GM19023 (cell line): ENCODE data around the gene SYNGR3.

Source experiments
- ATAC-seq: cut with Tn5 transposase; IDR thresholded peaks from one replicate; pipeline ENCODE4 v1.9.1; 2021; ENCODE audit warnings: mild to moderate bottlenecking, moderate library complexity; ENCODE audit not compliant: unreplicated experiment

SYNGR3 gene

DNA sequence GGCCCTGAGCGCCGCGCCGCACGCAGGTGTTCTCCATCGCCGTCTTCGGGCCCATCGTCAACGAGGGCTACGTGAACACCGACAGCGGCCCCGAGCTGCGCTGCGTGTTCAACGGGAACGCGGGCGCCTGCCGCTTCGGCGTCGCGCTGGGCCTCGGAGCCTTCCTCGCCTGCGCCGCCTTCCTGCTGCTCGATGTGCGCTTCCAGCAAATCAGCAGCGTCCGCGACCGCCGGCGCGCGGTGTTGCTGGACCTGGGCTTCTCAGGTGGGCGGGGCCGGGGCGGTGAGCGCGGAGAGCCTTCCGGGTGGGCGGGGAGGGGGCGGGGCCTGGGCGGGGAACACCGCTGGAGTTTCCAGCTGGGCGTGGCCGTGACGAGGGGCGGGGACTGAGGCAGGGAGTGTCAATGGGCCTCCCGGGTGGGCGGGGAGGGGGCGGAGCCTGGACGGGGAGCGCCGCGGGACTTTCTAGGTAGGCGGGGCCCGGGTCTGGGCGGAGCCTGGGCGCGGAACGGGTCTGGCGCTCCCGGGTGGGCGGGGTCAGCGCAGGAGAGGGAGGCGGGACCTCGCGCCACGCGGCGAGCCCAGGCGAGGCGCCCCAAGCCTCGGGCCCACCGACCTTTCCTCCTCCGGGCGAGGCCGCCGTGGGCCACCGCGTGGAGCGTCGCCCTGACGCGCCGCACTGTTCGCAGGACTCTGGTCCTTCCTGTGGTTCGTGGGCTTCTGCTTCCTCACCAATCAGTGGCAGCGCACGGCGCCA is 2.4 kb downstream of the SYNGR3 start:
- peak; percentile 51 for ATAC-seq

DNA sequence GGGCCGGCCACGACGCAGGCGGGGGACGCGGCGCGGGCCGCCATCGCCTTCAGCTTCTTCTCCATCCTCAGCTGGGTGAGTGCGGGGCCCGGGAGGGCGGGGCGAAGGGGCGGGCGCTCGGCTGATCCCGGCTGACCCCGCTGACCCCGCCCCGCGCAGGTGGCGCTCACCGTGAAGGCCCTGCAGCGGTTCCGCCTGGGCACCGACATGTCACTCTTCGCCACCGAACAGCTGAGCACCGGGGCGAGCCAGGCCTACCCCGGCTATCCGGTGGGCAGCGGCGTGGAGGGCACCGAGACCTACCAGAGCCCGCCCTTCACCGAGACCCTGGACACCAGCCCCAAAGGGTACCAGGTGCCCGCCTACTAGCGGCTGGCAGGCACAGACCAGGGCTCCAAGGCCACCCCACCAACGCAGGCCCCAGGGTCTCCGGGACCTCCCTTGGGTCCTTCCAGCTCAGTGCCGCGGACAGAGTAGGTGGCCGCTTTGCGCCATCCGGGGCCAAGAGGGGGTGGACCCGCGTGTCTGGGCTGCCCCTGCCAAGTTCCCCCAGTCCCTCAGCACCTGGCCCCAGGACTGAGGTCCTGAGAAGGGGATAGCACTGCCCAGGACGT is 3.0 kb downstream of the SYNGR3 start:
- ATAC-seq = no peak

DNA sequence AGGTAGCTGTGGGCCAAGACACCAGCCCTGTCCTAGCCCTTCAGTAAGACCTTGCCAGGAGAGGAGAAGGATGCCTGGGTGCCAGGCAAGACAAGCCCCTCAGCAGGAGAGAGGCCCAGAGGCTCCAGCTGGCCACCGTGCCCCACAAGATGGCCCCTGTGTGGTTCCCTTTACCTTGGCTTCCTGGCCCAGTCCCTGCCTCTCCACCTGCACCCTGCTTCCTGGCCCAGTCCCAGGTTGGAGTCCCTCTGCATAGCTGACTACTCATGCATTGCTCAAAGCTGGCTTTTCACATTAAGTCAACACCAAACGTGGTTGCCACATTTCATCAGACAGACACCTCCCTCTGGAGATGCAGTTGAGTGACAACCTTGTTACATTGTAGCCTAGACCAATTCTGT is 4.0 kb downstream of the SYNGR3 start:
- no peak for ATAC-seq

DNA sequence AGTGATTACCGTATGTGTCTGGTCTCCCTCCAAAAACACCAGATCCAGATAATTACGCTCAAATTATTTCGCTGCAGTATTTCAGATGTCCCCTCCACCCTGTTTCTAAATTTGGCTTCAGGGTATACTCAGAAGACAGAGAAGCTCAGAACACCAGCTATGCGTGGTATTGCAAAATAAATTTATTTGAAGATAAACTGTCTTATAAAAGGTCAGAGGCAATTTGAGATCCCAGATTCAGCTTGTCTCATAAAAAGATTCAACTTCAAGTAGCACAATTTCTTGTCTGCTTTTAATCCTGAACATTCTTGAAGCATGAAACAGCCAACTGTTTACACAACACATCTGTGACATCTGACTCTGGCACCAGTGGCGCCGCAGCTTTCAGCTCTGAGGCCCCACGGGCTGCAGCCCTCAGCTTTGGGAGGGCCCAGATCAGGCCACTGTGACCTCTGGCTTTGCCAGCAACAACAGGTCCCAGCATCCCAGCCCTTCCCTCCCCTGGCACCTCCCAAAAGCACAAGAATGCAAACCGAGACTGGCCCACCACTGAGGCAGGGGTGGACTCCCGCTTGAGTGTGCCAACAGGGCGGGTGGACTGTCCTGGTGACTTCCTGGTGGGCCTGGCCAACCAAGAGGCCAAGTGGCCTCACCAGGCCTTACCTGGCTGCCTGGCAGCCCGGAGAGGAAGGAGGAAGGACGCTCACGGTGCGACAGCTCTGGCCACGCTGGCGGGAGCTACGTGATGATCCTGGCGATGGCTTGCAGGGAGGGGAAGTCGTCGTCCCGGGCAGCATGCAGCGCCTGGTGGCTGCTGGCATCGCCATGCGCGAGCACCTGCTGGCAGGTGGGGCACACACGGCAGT is 8.0 kb downstream of the SYNGR3 start:
- no peak for ATAC-seq

DNA sequence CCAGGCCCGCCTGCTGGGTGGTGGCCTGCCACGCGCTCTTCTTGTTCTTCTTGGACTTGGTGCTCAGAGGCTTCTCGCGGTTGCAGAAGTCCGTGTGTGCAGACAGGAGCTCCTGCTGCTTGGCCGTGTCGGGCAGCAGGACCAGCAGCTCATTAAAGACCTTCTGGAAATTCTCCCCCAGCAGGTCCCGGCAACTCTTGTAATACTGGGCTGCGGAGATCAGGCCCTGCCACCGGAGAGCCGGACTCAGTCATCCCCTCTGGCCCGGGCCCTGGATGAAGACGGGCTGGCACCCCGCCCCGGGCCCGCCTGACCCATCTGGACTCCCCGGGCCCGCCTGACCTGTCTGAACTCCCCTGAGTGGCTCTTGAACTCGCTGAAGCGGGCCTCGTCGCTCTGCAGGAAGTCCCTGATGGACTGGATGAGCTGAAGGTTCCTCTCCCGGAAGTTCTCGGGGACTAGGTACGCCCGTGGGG is 8.6 kb downstream of the SYNGR3 start:
- ATAC-seq = no peak

DNA sequence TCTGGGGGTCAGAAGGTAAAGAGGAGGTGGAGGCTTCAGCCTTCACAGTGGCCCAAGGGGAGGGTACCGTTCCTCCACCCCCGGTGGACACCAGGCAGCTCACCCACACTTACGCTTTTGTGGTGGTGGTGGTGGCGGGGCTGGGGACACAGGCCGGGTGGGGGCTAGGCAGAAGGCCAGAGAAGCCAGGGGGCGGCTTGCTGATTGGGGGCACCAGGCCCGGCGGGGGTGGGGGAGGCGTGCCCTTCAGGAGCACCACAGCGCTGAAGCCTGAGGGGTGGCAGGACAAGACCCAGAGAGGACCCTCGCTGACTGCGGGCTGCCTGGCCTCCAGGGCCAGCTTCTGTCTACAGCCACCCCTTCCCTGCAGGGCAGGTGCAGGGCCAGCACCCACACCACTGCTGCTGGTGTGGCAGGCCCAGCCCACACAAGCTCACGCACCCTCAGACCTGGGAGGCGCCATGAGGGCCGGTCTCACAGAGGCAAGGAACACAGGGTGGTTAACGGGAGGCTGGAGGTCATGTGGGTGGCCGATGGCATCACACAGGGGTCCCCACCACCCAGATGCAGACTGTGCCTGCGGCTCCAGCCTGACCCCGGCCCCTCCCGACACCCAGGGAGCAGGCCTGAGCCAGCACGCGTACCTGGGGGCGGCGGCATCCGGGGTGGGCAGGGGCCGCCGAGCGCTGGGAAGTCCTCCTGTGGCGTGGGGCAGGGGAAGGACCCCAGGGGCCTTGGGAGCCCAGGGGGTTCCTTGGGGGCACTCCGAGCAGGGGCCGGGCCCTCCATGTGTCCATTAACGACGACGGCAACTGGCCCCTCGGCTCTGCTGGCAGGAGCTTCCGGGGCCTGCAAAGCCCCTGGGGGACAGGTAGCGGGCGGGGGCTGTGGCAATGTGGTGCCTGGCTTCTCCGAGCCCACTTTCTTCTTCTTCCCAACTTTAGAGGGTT is 9.4 kb downstream of the SYNGR3 start:
- no peak for ATAC-seq

DNA sequence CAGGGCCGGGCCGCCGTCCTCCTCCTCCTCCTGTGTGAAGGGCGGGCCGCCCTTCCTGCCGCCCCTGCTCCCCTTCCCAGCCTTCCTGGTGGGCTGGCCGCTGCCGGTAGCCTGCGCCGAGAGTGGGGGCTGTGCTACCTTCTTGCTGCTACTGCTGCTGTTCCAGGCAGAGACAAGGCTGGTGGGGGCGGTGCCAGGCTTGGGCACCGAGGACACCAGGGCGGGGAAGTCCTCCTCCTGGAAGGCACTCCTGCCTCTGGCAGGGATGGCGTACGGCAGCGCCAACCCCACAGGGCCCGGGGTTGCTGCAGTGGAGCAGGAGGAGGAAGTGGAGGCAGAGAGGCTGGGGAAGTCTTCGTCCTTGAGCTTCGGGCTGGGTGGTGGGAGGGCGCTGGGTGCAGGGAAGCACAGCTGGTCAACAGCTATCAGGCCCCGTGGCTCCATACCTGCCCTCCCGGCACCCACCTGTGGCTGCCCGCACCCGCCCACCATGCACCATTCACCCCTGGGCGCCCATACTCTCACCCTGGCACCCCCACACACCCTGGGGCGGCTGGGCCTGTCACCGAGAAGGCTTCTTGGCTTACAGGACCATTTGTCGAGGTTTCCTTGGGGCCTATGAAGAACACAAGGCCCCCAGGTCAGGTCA is 10.2 kb downstream of the SYNGR3 start:
- ATAC-seq = no peak

DNA sequence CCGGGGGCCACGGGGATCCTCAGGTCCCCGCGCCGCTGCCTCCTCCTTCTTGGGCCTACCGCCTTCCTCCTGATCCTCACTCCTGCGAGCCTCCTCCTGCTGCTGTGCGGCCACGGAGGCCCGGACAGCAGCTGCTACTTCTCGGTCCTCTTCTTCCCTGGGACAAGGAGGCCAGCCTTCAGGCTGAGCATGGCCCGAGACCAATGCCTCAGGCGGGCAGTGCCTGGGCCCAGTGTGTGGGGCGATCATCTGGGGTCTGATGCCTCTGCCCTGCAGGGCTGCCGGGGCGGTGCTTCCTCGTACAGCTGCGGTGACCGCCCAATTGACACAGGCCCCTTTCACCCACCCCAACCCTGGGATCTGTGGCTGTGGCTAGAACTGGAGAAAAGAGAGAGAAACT is 11.3 kb downstream of the SYNGR3 start:
- ATAC-seq = no peak

DNA sequence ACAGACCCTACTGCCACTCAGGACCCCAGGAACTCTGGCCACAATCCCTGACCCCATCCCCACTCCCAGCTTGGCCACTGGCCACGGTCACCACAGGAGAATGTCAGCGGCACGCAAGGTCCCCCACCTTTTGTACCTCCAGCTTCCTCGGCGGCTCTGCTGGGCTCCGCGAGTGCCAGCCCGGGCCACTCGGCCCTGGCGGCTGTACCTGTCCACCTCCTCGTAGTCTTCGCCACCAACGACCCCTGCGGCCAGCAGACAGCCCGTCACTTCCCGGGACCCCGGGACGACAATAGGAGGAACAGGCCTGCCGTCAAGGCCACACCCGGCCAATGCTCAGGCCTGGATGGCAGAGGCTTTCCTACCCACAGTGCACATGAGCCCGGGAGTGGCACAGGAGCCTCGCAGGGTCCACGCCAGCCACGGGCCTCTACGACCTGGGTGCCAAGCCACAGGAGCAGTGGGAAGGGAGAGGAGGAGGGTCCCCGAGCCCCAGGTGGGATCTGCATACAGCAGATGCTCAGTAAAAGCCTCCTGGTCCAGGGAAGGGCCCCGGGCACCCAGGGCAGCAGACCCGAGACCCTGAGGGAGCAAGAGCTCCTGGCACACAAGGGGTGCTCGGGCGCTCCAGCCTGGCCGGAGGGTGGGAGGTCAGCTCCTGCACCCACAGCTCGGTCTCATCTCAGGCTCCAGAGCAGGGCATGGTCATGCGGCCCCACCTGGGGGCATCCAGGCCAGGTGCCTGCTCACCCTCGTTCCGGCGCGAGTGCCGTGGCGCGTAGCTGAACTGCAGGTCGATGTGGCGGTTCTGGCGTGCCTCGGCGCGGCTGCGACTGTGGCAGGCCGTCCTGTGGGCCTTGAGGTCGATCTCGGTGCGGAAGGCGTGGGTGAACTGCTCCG is 11.9 kb downstream of the SYNGR3 start:
- ATAC-seq = no peak

DNA sequence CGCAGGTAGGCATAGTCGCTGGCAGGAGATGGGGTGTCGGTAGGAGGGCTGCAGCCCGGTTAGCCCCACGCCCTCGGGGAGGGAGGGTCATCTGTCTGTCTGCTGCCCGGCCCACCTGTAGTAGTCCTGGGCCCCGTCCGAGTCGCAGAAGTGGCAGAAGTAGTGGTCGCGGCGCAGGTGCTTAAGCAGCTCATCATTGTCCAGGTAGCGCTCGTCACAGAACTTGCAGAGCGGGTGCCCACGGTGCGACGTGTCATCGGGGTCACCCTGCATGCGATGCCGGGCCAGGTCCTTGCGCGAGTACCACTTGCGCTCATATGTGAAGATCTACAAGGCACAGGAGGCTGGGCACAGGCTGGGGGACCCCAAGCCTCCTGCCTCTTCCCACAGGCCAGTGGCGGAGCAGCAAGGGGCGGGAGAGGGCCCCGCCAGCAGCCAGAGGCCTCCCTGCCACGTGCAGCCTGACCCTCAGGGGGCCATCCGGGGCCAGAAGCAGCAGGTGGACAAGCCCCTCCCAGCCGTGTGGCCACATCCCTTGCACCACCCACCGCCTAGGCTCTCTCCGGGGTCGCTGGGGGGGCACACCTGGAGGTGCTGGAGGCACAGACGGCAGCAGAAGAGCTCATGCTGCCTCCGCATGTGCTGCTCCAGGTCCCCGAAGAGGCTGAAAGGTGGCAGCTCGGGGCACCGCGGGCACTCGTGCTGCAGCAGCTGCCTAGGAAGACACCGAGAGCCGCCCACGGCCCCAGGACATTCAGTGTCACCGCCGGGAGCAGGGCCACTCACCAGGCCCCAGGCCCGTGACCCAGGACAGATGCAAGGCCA is 12.8 kb downstream of the SYNGR3 start:
- ATAC-seq = no peak

DNA sequence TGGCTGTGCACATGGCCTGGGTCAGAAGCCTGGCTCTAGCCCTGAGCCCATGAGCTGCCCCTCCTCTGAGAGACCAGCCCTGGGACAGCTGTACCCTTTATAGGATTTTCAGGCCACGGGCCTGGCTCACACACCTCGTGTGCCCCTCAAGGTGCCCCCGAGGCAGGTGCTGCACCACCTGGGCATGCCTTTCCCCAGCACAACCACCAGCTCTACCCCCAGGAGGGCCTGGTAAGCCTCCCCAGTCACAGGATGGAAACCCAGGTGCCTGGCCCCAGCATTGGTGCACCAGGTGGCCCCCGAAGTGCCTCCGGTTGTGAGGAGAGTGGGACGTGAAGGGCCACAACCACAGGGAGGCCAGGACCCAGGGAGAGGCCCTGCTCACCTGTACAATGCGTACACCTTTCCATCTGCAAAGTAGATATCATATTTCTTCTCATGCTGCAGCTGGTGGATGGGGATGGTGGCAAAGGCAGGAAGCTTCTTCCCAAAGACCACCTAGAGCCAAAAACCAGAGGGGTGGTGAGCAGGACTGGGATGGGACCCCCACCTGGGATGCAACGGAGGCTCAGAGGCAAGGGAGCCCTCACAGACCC is 13.6 kb downstream of the SYNGR3 start:
- ATAC-seq = no peak

DNA sequence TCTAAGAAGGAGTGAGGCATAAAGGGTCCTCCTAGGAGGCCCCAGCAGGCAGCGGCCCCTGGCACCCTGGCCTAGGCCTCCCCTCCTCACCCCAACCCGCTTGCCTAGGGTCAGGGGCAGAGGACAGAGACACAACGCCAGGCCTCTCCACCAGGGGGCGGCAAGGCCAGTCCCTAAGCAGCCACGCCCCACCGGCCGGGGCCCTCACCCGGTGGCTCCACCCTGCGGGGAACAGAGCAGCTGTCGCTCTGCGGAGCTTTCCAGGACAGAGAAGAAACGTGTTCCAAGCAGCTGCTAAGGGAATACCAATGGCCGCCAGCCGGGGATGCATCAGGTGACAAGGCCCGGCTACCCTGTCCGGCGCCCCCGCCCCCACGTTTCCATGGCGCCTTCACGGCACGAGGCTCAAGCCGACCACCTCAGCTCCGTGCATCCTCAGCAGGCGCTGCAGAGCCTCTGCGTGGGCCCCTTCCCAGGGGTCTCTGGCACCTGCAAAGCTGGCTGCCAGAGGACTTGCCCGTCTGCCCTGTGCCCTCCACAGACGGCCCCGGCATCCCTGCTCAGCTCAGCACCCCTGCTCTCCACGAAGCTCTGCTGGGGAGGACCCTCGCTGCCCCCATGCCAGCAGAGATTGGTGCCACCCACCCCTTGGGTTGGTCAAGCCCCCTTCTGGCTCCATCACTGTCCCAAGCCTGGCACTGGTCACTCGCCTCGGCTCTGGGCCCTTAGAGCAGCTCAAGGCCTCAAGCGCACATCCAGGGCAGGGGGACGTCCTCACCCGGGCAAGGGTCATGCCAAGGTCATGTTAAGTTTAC is 14.3 kb downstream of the SYNGR3 start:
- peak; percentile 60 for ATAC-seq

DNA sequence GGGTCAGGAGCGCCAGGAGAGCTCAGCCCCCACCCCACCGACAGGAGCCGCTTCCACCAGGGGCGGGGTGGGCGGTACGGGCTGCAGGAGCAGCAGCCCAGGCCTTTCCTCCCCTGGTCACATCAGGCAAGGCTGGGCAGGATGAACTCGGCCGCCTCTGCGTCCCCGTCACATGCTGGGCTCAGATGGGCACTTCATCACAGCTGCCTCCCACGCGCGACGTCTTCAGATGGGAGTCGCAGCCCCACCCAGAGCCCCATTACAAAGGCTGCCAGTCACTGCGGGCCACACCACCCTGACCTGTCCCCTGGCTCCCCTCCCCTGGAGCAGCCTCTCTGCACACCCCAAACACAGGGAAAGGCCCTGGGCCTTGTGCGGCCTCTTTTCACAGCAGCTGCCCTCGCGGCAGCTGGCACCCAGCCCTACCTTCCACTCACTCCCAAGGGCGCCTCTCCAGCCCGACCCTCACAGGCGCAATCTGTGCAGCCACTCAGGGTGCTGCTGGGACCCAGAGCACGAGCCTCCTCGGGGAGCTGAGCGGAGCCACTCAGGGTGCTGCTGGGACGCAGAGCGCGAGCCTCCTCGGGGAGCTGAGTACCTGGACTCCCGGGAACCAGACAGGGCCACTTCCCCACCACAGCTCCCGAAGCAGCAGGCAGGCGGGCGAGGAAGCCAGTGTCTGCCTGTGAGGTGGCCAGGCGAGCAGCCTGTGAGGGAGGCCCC is 15.2 kb downstream of the SYNGR3 start:
- ATAC-seq = no peak

DNA sequence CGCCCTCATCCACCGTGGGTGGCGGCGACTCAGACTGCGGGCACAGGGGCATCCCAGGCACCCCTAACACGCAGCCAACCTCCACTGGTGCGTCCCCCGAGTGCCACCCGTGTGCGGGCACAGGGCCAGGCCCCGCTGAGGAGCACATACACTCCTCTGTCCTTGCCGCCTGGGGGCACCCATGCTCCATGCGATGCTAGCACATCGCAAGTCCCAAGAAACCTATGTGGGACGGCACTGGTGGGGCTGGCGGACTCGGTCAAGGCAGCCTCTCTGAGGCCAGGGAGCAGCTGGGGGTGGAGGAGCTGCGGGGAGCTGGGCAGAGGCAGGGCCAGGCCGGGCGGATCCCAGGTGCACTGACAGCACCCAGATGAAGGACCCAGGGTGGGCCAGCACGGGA is 15.9 kb downstream of the SYNGR3 start:
- ATAC-seq = no peak

DNA sequence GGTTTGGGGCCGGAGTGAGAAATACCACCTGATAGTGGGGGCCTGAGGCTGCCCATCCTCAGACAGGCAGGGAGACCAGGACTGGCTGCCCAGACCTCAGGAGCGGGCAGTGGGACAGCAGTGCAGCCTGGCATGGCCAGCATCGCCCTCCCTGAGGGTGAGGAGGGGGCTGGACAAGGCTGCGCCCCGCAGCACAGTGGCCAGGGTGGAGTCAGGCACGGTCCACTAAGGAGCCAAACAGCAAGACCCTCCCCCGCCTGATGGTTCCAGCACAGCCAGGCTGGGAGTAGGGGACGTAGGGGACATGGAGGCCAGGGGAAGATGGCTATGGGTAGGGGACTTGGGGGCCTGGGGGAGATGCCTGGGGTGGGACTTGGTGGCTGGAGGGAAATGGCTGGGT is 16.5 kb downstream of the SYNGR3 start:
- ATAC-seq = no peak

DNA sequence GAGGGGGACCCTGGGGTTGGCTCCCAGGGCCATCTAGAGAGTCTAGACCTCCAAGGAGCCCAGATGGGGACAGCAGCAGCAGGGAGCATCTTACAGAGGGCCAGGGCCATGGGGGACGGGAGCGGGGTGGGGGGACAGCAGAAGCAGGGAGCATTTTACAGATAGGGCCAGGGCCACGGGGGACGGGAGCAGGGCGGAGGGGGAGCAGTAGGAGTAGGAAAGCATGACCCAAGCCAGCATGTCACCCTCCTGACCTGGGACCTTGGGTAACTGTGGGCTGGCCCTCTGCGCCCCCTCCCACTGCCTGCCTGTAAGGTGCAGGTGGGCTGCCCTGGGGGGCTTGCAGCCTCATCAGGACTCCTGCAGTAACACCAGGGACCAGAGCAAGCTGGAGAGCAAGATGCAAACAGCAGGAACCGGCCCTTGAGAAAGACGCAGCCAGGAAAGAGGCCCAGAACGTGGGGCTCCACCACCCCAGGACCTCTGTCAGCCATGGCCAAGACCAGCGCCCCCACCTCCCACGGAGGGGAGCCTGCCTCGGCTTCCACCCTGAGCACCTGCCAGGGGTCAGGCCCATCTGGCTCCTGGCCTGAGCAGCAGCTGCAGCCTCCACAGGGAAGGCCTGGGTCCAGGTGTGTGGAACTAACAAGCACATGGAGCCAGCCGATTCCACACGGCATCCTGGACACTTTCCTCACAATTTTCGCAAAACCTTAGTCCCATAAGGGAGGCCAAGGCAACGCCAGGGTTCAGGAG is 17.5 kb downstream of the SYNGR3 start:
- ATAC-seq = no peak
